ENCODE measurements around the gene KRTAP4-12.

DNA sequence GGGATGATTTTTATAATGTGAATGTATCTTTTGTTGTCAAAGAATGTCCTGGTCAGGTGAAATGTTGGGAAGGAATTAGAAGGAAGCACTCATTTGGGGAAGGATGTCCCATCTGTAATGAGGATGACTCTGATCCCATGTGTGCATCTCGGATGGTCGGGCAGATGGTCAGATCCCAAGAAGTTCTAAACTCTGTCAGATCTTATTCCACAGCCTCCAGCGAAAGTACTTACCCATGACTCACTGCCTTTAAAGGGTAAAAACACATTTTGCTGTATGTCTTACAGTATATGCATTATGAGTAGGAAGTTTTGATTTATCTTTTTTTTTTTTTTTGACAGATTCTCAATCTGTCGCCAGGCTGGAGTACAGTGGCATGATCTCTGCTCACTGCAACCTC, 5.3 kb downstream of the KRTAP4-12 start:
- no peak for TF ChIP-seq EZH2 (IDR thresholded peaks at IDR 0.05; ENCODE audit: insufficient read depth, low read length)
- TF ChIP-seq, protein P1, sequence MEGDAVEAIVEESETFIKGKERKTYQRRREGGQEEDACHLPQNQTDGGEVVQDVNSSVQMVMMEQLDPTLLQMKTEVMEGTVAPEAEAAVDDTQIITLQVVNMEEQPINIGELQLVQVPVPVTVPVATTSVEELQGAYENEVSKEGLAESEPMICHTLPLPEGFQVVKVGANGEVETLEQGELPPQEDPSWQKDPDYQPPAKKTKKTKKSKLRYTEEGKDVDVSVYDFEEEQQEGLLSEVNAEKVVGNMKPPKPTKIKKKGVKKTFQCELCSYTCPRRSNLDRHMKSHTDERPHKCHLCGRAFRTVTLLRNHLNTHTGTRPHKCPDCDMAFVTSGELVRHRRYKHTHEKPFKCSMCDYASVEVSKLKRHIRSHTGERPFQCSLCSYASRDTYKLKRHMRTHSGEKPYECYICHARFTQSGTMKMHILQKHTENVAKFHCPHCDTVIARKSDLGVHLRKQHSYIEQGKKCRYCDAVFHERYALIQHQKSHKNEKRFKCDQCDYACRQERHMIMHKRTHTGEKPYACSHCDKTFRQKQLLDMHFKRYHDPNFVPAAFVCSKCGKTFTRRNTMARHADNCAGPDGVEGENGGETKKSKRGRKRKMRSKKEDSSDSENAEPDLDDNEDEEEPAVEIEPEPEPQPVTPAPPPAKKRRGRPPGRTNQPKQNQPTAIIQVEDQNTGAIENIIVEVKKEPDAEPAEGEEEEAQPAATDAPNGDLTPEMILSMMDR (IDR thresholded peaks at IDR 0.05; ENCODE audit: insufficient read depth, low read depth, low read length) = no peak

All from astrocyte (in vitro differentiated cells and primary cell).